Neural cell (in vitro differentiated cells): Measurements from ENCODE around the gene PEX6.

Experiments
- EP300 ChIP-seq: fragments of 450-650 bp; conservative IDR thresholded peaks from 2 replicates; pipeline ENCODE4 v1.6.1; 2014; ENCODE audit warnings: antibody characterized with exemption, mild to moderate bottlenecking, moderate library complexity; ENCODE audit not compliant: poor library complexity, severe bottlenecking
- EZH2 ChIP-seq: fragments of 200-600, 300-800 bp; shearing (Covaris generic), sonication (generic); IDR thresholded peaks from 2 replicates; pipeline ENCODE4 v1.6.1; 2014; ENCODE audit warnings: antibody characterized with exemption, low read length, borderline replicate concordance, mild to moderate bottlenecking; ENCODE audit not compliant: insufficient read depth, poor library complexity, severe bottlenecking
- MXI1 ChIP-seq: fragments of 450-650 bp; conservative IDR thresholded peaks from 2 replicates; pipeline ENCODE4 v1.6.1; 2014; ENCODE audit warnings: antibody characterized with exemption, mild to moderate bottlenecking; ENCODE audit not compliant: poor library complexity, severe bottlenecking
- POLR2AphosphoS5 ChIP-seq: IDR thresholded peaks from 2 replicates; pipeline ENCODE4 v1.6.1; 2012
- RAD21 ChIP-seq: fragments of 450-650 bp; conservative IDR thresholded peaks from 2 replicates; pipeline ENCODE4 v1.6.1; 2014; ENCODE audit warnings: antibody characterized with exemption, mild to moderate bottlenecking, moderate library complexity
- TAF1 ChIP-seq: IDR thresholded peaks from 2 replicates; pipeline ENCODE4 v1.6.1; 2012; ENCODE audit warnings: low read depth
- TF ChIP-seq, protein P1 (sequence below): fragments of 450-650 bp; IDR thresholded peaks from 2 replicates; pipeline ENCODE4 v1.5.1; 2014; ENCODE audit warnings: antibody characterized with exemption, mild to moderate bottlenecking, moderate library complexity; ENCODE audit not compliant: poor library complexity, severe bottlenecking

DNA sequence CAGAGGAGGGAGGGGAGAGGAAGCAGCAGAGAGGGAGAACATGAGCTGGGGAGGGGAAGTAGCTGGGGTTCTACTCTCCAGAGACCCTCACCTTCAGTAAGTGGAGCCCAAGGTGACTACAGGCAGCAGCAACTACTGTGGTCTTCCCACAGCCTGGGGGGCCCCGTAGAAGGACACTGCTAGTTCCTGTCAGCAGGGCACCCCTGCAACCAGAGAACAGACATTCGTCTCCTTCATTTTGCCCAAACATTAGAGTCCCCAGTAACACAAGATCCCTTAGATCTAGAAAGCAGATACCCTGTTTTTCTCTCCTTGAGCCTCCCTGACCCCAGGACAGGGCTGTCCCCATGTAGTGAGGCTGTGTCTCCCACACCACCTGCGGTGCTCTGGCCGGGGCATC lies 10.2 kb downstream of the PEX6 start:
- TF ChIP-seq, protein P1, sequence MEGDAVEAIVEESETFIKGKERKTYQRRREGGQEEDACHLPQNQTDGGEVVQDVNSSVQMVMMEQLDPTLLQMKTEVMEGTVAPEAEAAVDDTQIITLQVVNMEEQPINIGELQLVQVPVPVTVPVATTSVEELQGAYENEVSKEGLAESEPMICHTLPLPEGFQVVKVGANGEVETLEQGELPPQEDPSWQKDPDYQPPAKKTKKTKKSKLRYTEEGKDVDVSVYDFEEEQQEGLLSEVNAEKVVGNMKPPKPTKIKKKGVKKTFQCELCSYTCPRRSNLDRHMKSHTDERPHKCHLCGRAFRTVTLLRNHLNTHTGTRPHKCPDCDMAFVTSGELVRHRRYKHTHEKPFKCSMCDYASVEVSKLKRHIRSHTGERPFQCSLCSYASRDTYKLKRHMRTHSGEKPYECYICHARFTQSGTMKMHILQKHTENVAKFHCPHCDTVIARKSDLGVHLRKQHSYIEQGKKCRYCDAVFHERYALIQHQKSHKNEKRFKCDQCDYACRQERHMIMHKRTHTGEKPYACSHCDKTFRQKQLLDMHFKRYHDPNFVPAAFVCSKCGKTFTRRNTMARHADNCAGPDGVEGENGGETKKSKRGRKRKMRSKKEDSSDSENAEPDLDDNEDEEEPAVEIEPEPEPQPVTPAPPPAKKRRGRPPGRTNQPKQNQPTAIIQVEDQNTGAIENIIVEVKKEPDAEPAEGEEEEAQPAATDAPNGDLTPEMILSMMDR: no peak
- no peak for TF ChIP-seq EZH2
- TF ChIP-seq EP300: no peak
- no peak for TF ChIP-seq TAF1
- no peak for TF ChIP-seq POLR2AphosphoS5
- no peak for TF ChIP-seq MXI1
- no peak for TF ChIP-seq RAD21
